ENCODE measurements around the gene THEMIS2. TPM values are rescaled to one million over a fixed set of nuclear protein-coding genes. Genes with fewer than 3 reads are reported as not detected.
"Not testable (repeated sequence)": the region's sequence is repeated elsewhere in the genome, so short reads cannot be mapped to it uniquely, and the experiment has no call there.

The THEMIS2 gene
- polyA plus RNA-seq (2012; ENCODE audit: missing spikeins): 29.7 TPM

DNA sequence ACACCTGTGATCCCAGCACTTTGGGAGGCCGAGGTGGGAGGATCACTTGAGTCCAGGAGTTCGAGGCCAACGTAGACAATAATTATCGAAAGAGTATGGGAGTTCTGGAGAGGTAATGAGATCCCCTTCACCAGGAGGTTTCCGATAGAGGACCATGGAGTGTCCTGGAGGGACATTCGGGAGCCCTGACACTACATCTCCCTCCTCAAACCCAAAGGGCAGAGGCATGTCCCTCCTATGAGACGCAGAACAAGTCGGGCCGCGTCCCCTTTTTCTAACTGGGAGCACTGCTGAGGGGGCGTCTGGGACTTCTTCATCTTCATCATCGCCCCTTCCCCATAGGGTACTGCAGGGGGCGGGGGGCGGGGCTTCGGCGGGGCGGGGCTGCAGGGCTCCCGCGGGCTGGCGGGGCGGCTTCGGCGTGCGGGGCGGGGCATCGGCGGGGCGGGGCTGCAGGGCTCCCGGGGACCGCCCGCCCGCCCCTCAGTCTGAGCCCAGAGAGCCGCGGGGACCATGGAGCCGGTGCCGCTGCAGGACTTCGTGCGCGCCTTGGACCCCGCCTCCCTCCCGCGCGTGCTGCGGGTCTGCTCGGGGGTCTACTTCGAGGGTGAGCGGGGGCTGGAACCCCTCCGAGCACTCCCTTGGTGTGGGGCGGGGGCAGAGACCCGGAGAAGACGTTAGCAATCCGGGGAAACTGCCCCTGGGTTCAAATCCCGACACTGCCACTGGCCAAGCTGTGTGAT lies at the start of gene THEMIS2:
THEMIS2 (plus strand) TSS at position 486 of the 743 bp plus-strand sequence; CDS start at position 514, 28 bp downstream.
- TF ChIP-seq POLR2AphosphoS5 (IDR thresholded peaks at IDR 0.05; ENCODE audit: low read depth, low read length) (peak; percentile 73), POLR2A (IDR thresholded peaks at IDR 0.05; ENCODE audit: low read depth, low read length) (peak; percentile 76; the same call in 1 of the 2 replicates), TAF1 (IDR thresholded peaks at IDR 0.05; ENCODE audit: borderline replicate concordance, low read depth, low read length) (peak; percentile 30; the same call in 1 of the 2 replicates)
- FAIRE-seq (no peak), DNase-seq (ENCODE audit: insufficient read length) (peak; percentile 85)

DNA sequence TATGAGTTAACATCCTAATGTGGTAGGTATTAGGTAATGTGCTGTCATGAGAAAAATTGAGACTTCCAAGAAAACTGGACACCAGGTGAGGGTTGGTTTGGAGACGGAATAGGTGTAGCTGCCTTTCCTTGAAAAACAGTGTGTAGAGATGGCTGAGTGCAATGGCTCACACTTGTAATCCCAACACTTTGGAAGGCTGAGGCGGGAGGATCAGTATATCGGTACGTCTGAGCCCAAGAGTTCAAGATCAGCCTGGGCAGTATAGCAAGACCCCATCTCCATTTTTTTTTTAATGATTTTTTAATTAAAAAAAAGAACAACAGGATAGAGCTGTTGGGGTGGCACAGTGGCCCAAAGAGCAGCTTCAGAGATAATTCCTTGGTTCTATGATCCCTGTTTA lies 48.6 kb upstream of the THEMIS2 start:
- DNase-seq (ENCODE audit: insufficient read length): no peak
- no peak for TF ChIP-seq POLR2AphosphoS5 (IDR thresholded peaks at IDR 0.05; ENCODE audit: low read depth, low read length)
- TF ChIP-seq POLR2A (IDR thresholded peaks at IDR 0.05; ENCODE audit: low read depth, low read length): no peak
- TF ChIP-seq TAF1 (IDR thresholded peaks at IDR 0.05; ENCODE audit: borderline replicate concordance, low read depth, low read length): no peak
- FAIRE-seq: no peak

DNA sequence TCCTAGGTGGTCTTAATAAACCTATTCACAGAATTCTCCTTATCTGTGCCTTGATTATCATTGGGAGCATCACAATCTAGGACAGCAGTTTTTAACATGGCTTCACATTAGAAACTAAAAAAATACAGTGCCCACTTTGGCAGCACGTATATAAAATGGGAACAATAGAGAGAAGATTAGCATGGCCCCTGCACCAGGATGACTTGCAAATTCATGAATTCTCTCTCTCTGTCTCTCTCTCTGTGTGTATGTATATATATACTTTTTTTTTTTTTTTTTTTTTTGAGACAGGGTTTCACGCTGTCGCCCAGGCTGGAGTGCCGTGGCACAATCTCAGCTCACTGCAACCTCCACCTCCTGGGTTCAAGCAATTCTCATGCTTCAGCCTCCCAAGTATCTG lies 47.9 kb upstream of the THEMIS2 start:
- FAIRE-seq: no peak
- DNase-seq (ENCODE audit: insufficient read length): no peak
- TF ChIP-seq POLR2A (IDR thresholded peaks at IDR 0.05; ENCODE audit: low read depth, low read length) (no peak), TAF1 (IDR thresholded peaks at IDR 0.05; ENCODE audit: borderline replicate concordance, low read depth, low read length) (no peak), POLR2AphosphoS5 (IDR thresholded peaks at IDR 0.05; ENCODE audit: low read depth, low read length) (no peak)

DNA sequence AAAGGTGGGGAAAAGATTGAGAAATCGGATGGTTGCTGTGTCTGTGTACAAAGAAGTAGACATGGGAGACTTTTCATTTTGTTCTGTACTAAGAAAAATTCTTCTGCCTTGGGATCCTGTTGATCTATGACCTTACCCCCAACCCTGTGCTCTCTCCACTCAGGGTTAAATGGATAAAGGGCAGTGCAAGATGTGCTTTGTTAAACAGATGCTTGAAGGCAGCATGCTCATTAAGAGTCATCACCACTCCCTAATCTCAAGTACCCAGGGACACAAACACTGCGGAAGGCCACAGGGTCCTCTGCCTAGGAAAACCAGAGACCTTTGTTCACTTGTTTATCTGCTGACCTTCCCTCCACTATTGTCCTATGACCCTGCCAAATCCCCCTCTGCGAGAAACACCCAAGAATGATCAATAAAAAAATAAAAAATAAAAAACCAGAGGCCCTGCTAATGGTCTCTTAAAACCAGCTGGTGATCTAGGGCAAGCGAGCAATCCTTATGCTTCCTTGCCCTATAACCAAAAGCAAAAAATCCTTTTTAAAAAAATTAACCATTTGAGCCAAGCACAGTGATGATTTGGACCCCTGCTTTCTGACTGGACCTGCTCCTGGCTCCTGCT lies 42.9 kb upstream of the THEMIS2 start:
- not testable (repeated sequence) for FAIRE-seq; DNase-seq (ENCODE audit: insufficient read length)

DNA sequence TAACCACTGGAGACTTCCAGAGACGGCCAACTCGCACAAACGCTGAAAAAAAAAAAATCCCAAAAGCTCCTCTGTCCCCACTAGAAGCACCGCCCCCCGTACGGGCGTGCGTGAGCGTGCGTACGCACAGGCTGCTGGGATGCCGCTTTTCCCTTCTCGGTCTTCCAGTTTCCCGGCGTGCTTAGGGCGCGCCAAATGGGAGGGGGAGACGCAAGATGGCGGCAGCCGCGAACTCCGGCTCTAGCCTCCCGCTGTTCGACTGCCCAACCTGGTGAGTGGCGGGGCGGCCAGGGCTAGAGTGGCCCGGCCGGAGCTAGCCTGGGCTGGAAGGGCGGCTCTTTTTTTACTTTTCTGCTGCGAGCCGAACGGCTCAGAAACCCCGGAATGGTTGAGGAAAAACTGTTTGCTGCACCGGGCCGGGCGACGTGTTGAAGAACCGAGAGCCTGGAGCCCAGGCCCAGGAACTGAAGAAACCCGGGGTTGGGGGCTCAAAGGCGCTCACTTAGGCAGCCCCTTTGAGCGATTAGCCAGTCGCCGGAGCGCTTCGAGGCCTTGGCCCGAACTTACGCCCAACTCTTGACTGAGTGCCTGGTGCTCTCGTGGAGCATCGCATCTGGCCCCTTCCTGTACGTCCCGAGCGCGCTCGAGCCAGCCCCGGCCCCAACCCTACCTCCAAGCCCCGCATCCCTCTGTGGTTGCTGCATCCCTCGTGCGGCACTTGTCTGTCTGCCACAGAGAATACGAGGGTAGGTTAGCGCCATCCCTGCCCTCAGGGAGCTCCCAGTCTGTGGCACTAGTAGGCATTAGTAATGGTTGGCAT lies 41.5 kb upstream of the THEMIS2 start, which contains the start of gene PPP1R8:
PPP1R8 (plus strand) TSS at position 162 of the 820 bp plus-strand sequence; CDS start at position 216, 54 bp downstream.
- TF ChIP-seq TAF1 (IDR thresholded peaks at IDR 0.05; ENCODE audit: borderline replicate concordance, low read depth, low read length) (peak; percentile 99), POLR2A (IDR thresholded peaks at IDR 0.05; ENCODE audit: low read depth, low read length) (peak; percentile 97), POLR2AphosphoS5 (IDR thresholded peaks at IDR 0.05; ENCODE audit: low read depth, low read length) (peak; percentile 91)
- FAIRE-seq: peak; percentile 97
- peak; percentile 71 for DNase-seq (ENCODE audit: insufficient read length)

DNA sequence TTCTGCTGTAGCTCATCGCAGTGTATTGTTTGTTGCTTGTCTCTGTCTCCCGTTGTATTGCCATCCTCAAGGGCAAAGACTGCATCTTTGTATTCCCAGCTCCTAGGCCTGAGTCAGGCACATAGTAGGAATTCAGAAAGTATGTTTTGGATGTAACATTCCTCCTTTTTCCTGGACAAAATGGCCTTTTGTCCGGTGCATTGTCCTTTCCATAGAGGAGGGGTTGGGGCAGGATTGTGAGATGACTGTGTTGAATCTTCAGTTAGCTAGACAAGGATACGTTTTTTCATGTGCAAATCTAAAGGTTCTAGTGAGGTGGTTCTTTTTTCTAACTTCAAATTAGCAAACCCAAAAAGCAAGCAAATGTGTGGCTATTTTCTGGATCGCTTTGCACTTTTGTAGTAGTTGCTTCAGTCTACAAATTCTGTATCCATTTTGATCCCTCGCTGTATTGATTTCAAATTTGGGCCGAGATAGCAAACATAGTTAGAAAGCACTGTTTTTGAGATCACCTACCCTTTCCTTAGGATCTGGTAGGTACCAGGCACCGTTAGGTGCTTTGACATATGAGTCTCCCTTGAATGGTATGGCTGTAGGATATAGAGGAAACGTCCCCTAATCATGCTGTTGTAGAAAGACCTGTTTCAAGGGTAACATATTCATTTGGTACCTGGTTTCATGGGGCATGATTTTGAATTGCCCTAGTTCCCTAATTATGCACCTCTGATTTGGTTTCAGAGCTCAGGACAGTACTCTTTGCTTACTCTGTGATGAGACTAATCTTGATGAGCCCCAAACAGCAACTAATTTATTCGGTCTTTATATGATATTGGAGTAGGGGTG lies 40.6 kb upstream of the THEMIS2 start:
- FAIRE-seq (peak; percentile 44), DNase-seq (ENCODE audit: insufficient read length) (no peak)
- no peak for TF ChIP-seq POLR2A (IDR thresholded peaks at IDR 0.05; ENCODE audit: low read depth, low read length)
- no peak for TF ChIP-seq POLR2AphosphoS5 (IDR thresholded peaks at IDR 0.05; ENCODE audit: low read depth, low read length)
- no peak for TF ChIP-seq TAF1 (IDR thresholded peaks at IDR 0.05; ENCODE audit: borderline replicate concordance, low read depth, low read length)

DNA sequence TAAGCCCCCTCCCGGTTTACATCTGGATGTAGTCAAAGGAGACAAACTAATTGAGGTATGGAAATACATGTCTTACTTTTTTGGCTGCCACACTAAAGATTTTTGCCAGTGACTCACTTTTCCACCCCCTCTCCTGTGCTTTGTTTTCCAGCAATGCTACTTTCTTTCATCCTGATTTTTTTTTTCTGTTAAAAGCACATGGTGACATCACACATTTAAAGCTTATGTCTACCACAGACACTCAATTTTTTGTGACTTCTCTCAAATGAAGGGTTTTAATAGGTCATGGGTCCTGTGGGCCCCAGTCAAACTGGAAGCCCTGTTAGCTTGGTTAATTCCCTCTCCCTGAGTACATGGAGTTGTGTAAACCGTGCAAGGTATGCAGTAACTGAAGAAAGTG lies 39.6 kb upstream of the THEMIS2 start:
- FAIRE-seq (no peak), DNase-seq (ENCODE audit: insufficient read length) (no peak)
- TF ChIP-seq TAF1 (IDR thresholded peaks at IDR 0.05; ENCODE audit: borderline replicate concordance, low read depth, low read length): no peak
- no peak for TF ChIP-seq POLR2A (IDR thresholded peaks at IDR 0.05; ENCODE audit: low read depth, low read length)
- TF ChIP-seq POLR2AphosphoS5 (IDR thresholded peaks at IDR 0.05; ENCODE audit: low read depth, low read length): no peak

DNA sequence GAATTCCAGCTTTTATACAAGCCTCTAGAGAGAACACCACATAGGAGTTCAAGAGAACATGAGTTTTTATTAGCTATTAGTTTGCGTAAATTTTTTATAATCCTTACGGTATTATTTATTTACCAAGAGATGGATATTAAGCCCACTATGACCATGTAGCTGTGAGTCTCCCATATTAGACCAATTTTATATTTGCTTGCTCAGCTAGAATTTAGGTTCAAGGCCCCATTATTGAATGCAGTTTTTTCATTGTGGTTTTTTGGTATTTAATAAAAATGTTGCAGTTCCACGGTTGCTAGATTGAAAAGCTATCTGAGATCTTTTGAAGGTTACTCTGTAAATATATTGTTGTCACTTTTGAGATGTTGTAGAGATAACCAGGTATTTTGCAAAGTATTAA lies 38.9 kb upstream of the THEMIS2 start:
- no peak for TF ChIP-seq POLR2AphosphoS5 (IDR thresholded peaks at IDR 0.05; ENCODE audit: low read depth, low read length)
- TF ChIP-seq POLR2A (IDR thresholded peaks at IDR 0.05; ENCODE audit: low read depth, low read length): no peak
- TF ChIP-seq TAF1 (IDR thresholded peaks at IDR 0.05; ENCODE audit: borderline replicate concordance, low read depth, low read length): no peak
- FAIRE-seq: no peak

DNA sequence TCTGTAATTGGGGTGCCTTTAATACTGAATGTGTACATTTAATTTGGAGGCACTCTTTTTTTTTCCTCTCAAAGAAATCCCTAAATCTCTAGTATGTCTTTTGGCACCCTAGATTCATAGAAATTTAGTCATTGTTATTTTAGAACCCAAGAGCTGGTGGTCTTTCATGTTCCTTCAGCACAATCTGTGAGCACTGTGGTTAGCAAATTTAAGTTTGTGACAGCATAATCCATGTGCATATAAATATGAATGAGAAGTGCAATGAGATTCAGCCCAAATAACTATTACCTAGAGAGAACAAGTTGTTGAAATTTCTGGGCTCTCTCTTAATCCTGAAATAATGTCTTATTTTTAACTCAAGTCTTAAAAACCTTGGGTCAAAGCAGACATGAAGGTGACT lies 37.3 kb upstream of the THEMIS2 start:
- TF ChIP-seq TAF1 (IDR thresholded peaks at IDR 0.05; ENCODE audit: borderline replicate concordance, low read depth, low read length) (no peak), POLR2AphosphoS5 (IDR thresholded peaks at IDR 0.05; ENCODE audit: low read depth, low read length) (no peak), POLR2A (IDR thresholded peaks at IDR 0.05; ENCODE audit: low read depth, low read length) (no peak)
- DNase-seq (ENCODE audit: insufficient read length): no peak
- FAIRE-seq: no peak

More for the DNA sequence above, 38.9 kb upstream of the THEMIS2 start:
- no peak for DNase-seq (ENCODE audit: insufficient read length)

DNA sequence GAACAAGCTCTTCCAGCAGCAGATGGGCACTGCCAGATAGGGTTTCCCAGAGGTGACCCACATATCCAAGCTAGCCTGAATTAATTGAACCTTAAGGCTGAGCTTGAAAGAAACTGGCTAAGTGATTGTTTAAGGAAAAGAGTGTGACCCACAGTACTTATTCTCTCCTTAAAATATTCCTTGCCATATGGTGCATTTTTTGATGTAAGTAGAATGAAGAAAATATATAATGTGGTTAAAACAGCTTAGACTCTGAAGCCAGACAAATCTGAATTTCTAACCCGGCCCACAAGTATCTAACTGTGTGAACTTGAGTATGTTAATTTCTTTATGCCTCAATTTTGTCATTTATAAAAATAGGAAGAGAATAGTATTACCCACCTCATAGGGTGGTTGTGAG lies 36.8 kb upstream of the THEMIS2 start:
- no peak for TF ChIP-seq TAF1 (IDR thresholded peaks at IDR 0.05; ENCODE audit: borderline replicate concordance, low read depth, low read length)
- no peak for TF ChIP-seq POLR2A (IDR thresholded peaks at IDR 0.05; ENCODE audit: low read depth, low read length)
- no peak for TF ChIP-seq POLR2AphosphoS5 (IDR thresholded peaks at IDR 0.05; ENCODE audit: low read depth, low read length)
- no peak for FAIRE-seq
- no peak for DNase-seq (ENCODE audit: insufficient read length)
